Mesendoderm (in vitro differentiated cells): Measurements from ENCODE around the gene CLPX.

ENCODE experiments used
- DNase-seq: peaks from one replicate; pipeline ENCODE4 v3.0.0; 2013
- H2AK5ac ChIP-seq: 2 replicates; pipeline ENCODE4 v1.6.1; 2013; ENCODE audit warnings: low read length, inconsistent platforms
- H2BK120ac ChIP-seq: 2 replicates; pipeline ENCODE4 v1.6.1; 2013; ENCODE audit warnings: low read depth, mild to moderate bottlenecking, low read length, moderate library complexity, mixed read lengths
- H2BK15ac ChIP-seq: replicated peaks from 2 replicates; pipeline ENCODE4 v1.6.1; 2013; ENCODE audit warnings: low read depth, mild to moderate bottlenecking, moderate library complexity
- H2BK5ac ChIP-seq: 2 replicates; pipeline ENCODE4 v1.6.1; 2013; ENCODE audit warnings: low read length, inconsistent platforms
- H3K18ac ChIP-seq: 2 replicates; pipeline ENCODE4 v1.6.1; 2013; ENCODE audit warnings: mild to moderate bottlenecking, low read length, mixed read lengths
- H3K23ac ChIP-seq: one replicate; pipeline ENCODE4 v1.6.1; 2013; ENCODE audit warnings: low read length
- H3K27ac ChIP-seq: 2 replicates; pipeline ENCODE4 v1.5.1; 2013; ENCODE audit warnings: low read depth, mild to moderate bottlenecking, inconsistent platforms, low read length, moderate library complexity
- H3K27me3 ChIP-seq: 2 replicates; pipeline ENCODE4 v1.6.1; 2013; ENCODE audit warnings: low read length, control low read depth, mild to moderate bottlenecking, inconsistent platforms; ENCODE audit not compliant: insufficient read depth, poor library complexity
- H3K36me3 ChIP-seq: 2 replicates; pipeline ENCODE4 v1.6.1; 2013; ENCODE audit warnings: low read length, inconsistent platforms; ENCODE audit not compliant: control insufficient read depth, insufficient read depth
- H3K4ac ChIP-seq: one replicate; pipeline ENCODE4 v1.6.1; 2013; ENCODE audit warnings: low read depth, mild to moderate bottlenecking, low read length, moderate library complexity
- H3K4me1 ChIP-seq: 2 replicates; pipeline ENCODE4 v1.6.1; 2013; ENCODE audit warnings: low read depth, low read length, inconsistent platforms; ENCODE audit not compliant: control insufficient read depth
- H3K4me2 ChIP-seq: 2 replicates; pipeline ENCODE4 v1.6.1; 2013; ENCODE audit warnings: low read length
- H3K4me3 ChIP-seq: 2 replicates; pipeline ENCODE4 v1.5.1; 2013; ENCODE audit warnings: mild to moderate bottlenecking, low read length
- H3K56ac ChIP-seq: one replicate; pipeline ENCODE4 v1.6.1; 2013; ENCODE audit warnings: low read length
- H3K79me1 ChIP-seq: 2 replicates; pipeline ENCODE4 v1.6.1; 2013; ENCODE audit warnings: low read length, inconsistent platforms
- H3K79me2 ChIP-seq: 2 replicates; pipeline ENCODE4 v1.6.1; 2013; ENCODE audit warnings: mild to moderate bottlenecking, low read length; ENCODE audit not compliant: control insufficient read depth, insufficient read depth
- H3K9ac ChIP-seq: 2 replicates; pipeline ENCODE4 v1.6.1; 2013; ENCODE audit warnings: low read length, inconsistent platforms
- H4K5ac ChIP-seq: one replicate; pipeline ENCODE4 v1.6.1; 2013; ENCODE audit warnings: low read length
- H4K8ac ChIP-seq: one replicate; pipeline ENCODE4 v1.6.1; 2013; ENCODE audit warnings: low read depth, mild to moderate bottlenecking, control low read depth, low read length, moderate library complexity
- WGBS: extraction: QIAGEN DNeasy Blood & Tissue Kit; methylation state at CpG from one replicate; pipeline ENCODE4 v1.1.7; 2013; ENCODE audit warnings: low lambda C conversion rate, missing lambda C conversion rate; ENCODE audit not compliant: insufficient coverage; ENCODE audit errors: extremely low coverage; 5-methylcytosine and 5-hydroxymethylcytosine counted together

Gene CLPX

GRCh38 chr15:65217526-65218482 is 32.7 kb upstream of the CLPX start:
- no peak overlapping the region for H3K4me3 ChIP-seq
- no peaks in the 10 kb centered on the region for H3K79me1 ChIP-seq
- no peaks in the 10 kb centered on the region for H3K36me3 ChIP-seq
- H2BK5ac ChIP-seq: no peak overlapping the region
- H4K8ac ChIP-seq: no peak overlapping the region
- no peak overlapping the region for H2AK5ac ChIP-seq
- H3K27ac ChIP-seq: no peak overlapping the region
- H3K23ac ChIP-seq: no peak overlapping the region
- H3K9ac ChIP-seq: no peak overlapping the region
- H3K56ac ChIP-seq: no peak overlapping the region
- H2BK120ac ChIP-seq: no peak overlapping the region
- H3K27me3 ChIP-seq: no peaks in the 10 kb centered on the region
- no CpG with 5 or more reads among the region's 10 CpGs for WGBS
- H3K79me2 ChIP-seq: no peaks in the 10 kb centered on the region
- H3K4ac ChIP-seq: no peak overlapping the region
- no peak overlapping the region for H3K18ac ChIP-seq
- no peak overlapping the region for H2BK15ac ChIP-seq
- H3K4me1 ChIP-seq: no peaks in the 10 kb centered on the region
- H4K5ac ChIP-seq: no peak overlapping the region
- DNase-seq: no peak
- H3K4me2 ChIP-seq: no peak overlapping the region

- H4K8ac ChIP-seq: no peak overlapping the region
- H3K4me1 ChIP-seq: peaks cover 9% of the 10 kb centered on the region
- H4K5ac ChIP-seq: no peak overlapping the region
- H3K36me3 ChIP-seq: no peaks in the 10 kb centered on the region
- H3K4me2 ChIP-seq: no peak overlapping the region
- no peak overlapping the region for H2AK5ac ChIP-seq
- H3K79me2 ChIP-seq: no peaks in the 10 kb centered on the region
- H3K27me3 ChIP-seq: no peaks in the 10 kb centered on the region
- no peak overlapping the region for H2BK120ac ChIP-seq
- no peak for DNase-seq
- H2BK5ac ChIP-seq: no peak overlapping the region
- H3K27ac ChIP-seq: no peak overlapping the region
- H3K18ac ChIP-seq: no peak overlapping the region
- no peak overlapping the region for H3K4ac ChIP-seq
- H2BK15ac ChIP-seq: no peak overlapping the region
- H3K56ac ChIP-seq: no peak overlapping the region
- no peak overlapping the region for H3K4me3 ChIP-seq
- H3K79me1 ChIP-seq: no peaks in the 10 kb centered on the region
- H3K23ac ChIP-seq: no peak overlapping the region
- no peak overlapping the region for H3K9ac ChIP-seq
Observed at GRCh38 chr15:65215496-65215895, 30.4 kb upstream of the CLPX start.

GRCh38 chr15:65214010-65214409 is 28.9 kb upstream of the CLPX start:
- H3K4me2 ChIP-seq: no peak overlapping the region
- WGBS: no CpG with 5 or more reads among the region's 4 CpGs
- H3K27ac ChIP-seq: no peak overlapping the region
- H4K5ac ChIP-seq: no peak overlapping the region
- H2AK5ac ChIP-seq: no peak overlapping the region
- H3K4me3 ChIP-seq: no peak overlapping the region
- no peak overlapping the region for H2BK15ac ChIP-seq
- no peaks in the 10 kb centered on the region for H3K79me1 ChIP-seq
- peaks cover 9% of the 10 kb centered on the region for H3K4me1 ChIP-seq
- H3K79me2 ChIP-seq: no peaks in the 10 kb centered on the region
- H2BK120ac ChIP-seq: no peak overlapping the region
- no peaks in the 10 kb centered on the region for H3K27me3 ChIP-seq
- no peak overlapping the region for H3K4ac ChIP-seq
- H3K18ac ChIP-seq: no peak overlapping the region
- no peak overlapping the region for H2BK5ac ChIP-seq
- no peak overlapping the region for H3K9ac ChIP-seq
- H3K23ac ChIP-seq: no peak overlapping the region
- H3K36me3 ChIP-seq: no peaks in the 10 kb centered on the region
- no peak overlapping the region for H3K56ac ChIP-seq
- H4K8ac ChIP-seq: no peak overlapping the region
- DNase-seq: no peak

GRCh38 chr15:65213241-65213640 is 28.1 kb upstream of the CLPX start:
- H3K56ac ChIP-seq: no peak overlapping the region
- H2BK120ac ChIP-seq: no peak overlapping the region
- no peak overlapping the region for H2BK5ac ChIP-seq
- no peak overlapping the region for H3K4me2 ChIP-seq
- no peak overlapping the region for H4K5ac ChIP-seq
- no peak overlapping the region for H3K4me3 ChIP-seq
- no peak for DNase-seq
- H3K27me3 ChIP-seq: no peaks in the 10 kb centered on the region
- H3K4me1 ChIP-seq: peaks cover 11% of the 10 kb centered on the region
- WGBS: no CpG with 5 or more reads among the region's 2 CpGs
- no peak overlapping the region for H3K18ac ChIP-seq
- no peaks in the 10 kb centered on the region for H3K79me2 ChIP-seq
- no peak overlapping the region for H3K9ac ChIP-seq
- H3K36me3 ChIP-seq: no peaks in the 10 kb centered on the region
- H3K4ac ChIP-seq: no peak overlapping the region
- no peak overlapping the region for H2AK5ac ChIP-seq
- no peak overlapping the region for H3K23ac ChIP-seq
- no peak overlapping the region for H2BK15ac ChIP-seq
- no peaks in the 10 kb centered on the region for H3K79me1 ChIP-seq
- no peak overlapping the region for H4K8ac ChIP-seq
- no peak overlapping the region for H3K27ac ChIP-seq

- Histone ChIP-seq H4K5ac (no peak overlapping the region), H3K36me3 (no peaks in the 10 kb centered on the region), H3K4me1 (peaks cover 11% of the 10 kb centered on the region), H2BK15ac (no peak overlapping the region), H4K8ac (no peak overlapping the region), H2BK5ac (no peak overlapping the region), H2BK120ac (no peak overlapping the region), H3K27me3 (no peaks in the 10 kb centered on the region), H3K9ac (no peak overlapping the region), H3K23ac (no peak overlapping the region), H3K4ac (no peak overlapping the region), H3K79me1 (no peaks in the 10 kb centered on the region), H3K4me2 (no peak overlapping the region), H3K79me2 (no peaks in the 10 kb centered on the region), H3K18ac (no peak overlapping the region), H3K4me3 (no peak overlapping the region), H3K27ac (no peak overlapping the region), H2AK5ac (no peak overlapping the region), H3K56ac (no peak overlapping the region)
- no CpG with 5 or more reads among the region's 5 CpGs for WGBS
- peak; percentile 82 for DNase-seq
Observed at GRCh38 chr15:65212097-65212496, 27.0 kb upstream of the CLPX start.
